Lower lobe of right lung (tissue), 2 donors: Measurements from ENCODE around the gene VWC2L. TPM values are rescaled to one million over a fixed set of nuclear protein-coding genes. Genes with fewer than 3 reads are reported as not detected.

Experiments
- ATAC-seq, 2 donors: fragments of 200-7000 bp; cut with Tn5 transposase; one replicate each; pipeline ENCODE4 v1.9.1; 2020 to 2022; ENCODE audit warnings: mild to moderate bottlenecking in 2 of 2, moderate library complexity in 2 of 2
- DNase-seq: peaks from one replicate; pipeline ENCODE4 v3.0.0-alpha.2; 2020
- H3K27ac ChIP-seq: fragments of 200-600 bp; one replicate; pipeline ENCODE4 v1.8.0; 2022
- H3K27me3 ChIP-seq: fragments of 200-600 bp; one replicate; pipeline ENCODE4 v1.8.0; 2022; ENCODE audit warnings: low read depth
- H3K36me3 ChIP-seq: fragments of 200-600 bp; one replicate; pipeline ENCODE4 v1.8.0; 2022; ENCODE audit warnings: mild to moderate bottlenecking
- H3K4me1 ChIP-seq: fragments of 200-600 bp; one replicate; pipeline ENCODE4 v1.8.0; 2022
- H3K4me3 ChIP-seq: fragments of 200-600 bp; one replicate; pipeline ENCODE4 v1.8.0; 2022; ENCODE audit warnings: mild to moderate bottlenecking
- H3K9me3 ChIP-seq: fragments of 200-600 bp; one replicate; pipeline ENCODE4 v1.8.0; 2022
- CTCF ChIP-seq: fragments of 200-600 bp; IDR thresholded peaks from one replicate; pipeline ENCODE4 v1.8.0; 2022; ENCODE audit warnings: antibody characterized with exemption, mild to moderate bottlenecking
- intact Hi-C: fragments of 100-400 bp; cut with DNase I; formaldehyde crosslinking; loops from one replicate; pipeline ENCODE4 v1.11.0; 2022
- total RNA-seq: library from RNA; stranded (reverse); fragmentation: NEBNext Ultra II Directional; extraction: Animal tissue kit (Norgen Biotek cat#: 25700); gene quantifications from one replicate; pipeline ENCODE4 v1.2.1, GENCODE V29; 2021
- donor health status: DM: no; HTN: yes; CAD: no; lungs with severe emphysema.

VWC2L gene
- total RNA-seq, 1 donor from 2014 or later, result not detected

GRCh38 chr2:214578442-214578841 lies 167.6 kb downstream of the VWC2L start:
- DNase-seq (no peak), ATAC-seq (no peak)
- no peaks in the 10 kb centered on the region for H3K27me3 ChIP-seq
- no peaks in the 10 kb centered on the region for H3K4me1 ChIP-seq
- no peaks in the 10 kb centered on the region for H3K9me3 ChIP-seq
- H3K27ac ChIP-seq, result no peak overlapping the region
- intact Hi-C loops, result no loop called here
- H3K4me3 ChIP-seq, result no peak overlapping the region
- no peak for TF ChIP-seq CTCF
- no peaks in the 10 kb centered on the region for H3K36me3 ChIP-seq

- H3K27ac ChIP-seq, result no peak overlapping the region
- TF ChIP-seq CTCF, result no peak
Observed at GRCh38 chr2:214579035-214579434, 168.2 kb downstream of the VWC2L start.

GRCh38 chr2:214587442-214587841 lies 176.6 kb downstream of the VWC2L start:
- intact Hi-C loops, result no loop called here
- no peaks in the 10 kb centered on the region for H3K27me3 ChIP-seq
- no peak overlapping the region for H3K27ac ChIP-seq
- no peaks in the 10 kb centered on the region for H3K4me1 ChIP-seq
- no peaks in the 10 kb centered on the region for H3K9me3 ChIP-seq
- no peak for DNase-seq
- TF ChIP-seq CTCF, result no peak
- H3K36me3 ChIP-seq, result no peaks in the 10 kb centered on the region
- no peak overlapping the region for H3K4me3 ChIP-seq
- no peak for ATAC-seq

More at GRCh38 chr2:214579035-214579434, 168.2 kb downstream of the VWC2L start:
- Histone ChIP-seq H3K27me3 (no peaks in the 10 kb centered on the region), H3K4me3 (no peak overlapping the region), H3K36me3 (no peaks in the 10 kb centered on the region), H3K4me1 (no peaks in the 10 kb centered on the region), H3K9me3 (no peaks in the 10 kb centered on the region)
- DNase-seq (no peak), ATAC-seq (no peak)
- intact Hi-C loops, result no loop called here

- no peak for DNase-seq
- Histone ChIP-seq H3K9me3 (no peaks in the 10 kb centered on the region), H3K4me3 (no peak overlapping the region), H3K36me3 (no peaks in the 10 kb centered on the region), H3K27ac (no peak overlapping the region), H3K27me3 (no peaks in the 10 kb centered on the region), H3K4me1 (no peaks in the 10 kb centered on the region)
- intact Hi-C loops, result no loop called here
- no peak for TF ChIP-seq CTCF
- no peak for ATAC-seq
Observed at GRCh38 chr2:214591366-214591765, 180.5 kb downstream of the VWC2L start.

- no peak overlapping the region for H3K4me3 ChIP-seq
- H3K9me3 ChIP-seq, result no peaks in the 10 kb centered on the region
- TF ChIP-seq CTCF, result no peak
- H3K27me3 ChIP-seq, result no peaks in the 10 kb centered on the region
- H3K36me3 ChIP-seq, result no peaks in the 10 kb centered on the region
- intact Hi-C loops, result no loop called here
- no peaks in the 10 kb centered on the region for H3K4me1 ChIP-seq
- DNase-seq (no peak), ATAC-seq (no peak)
- no peak overlapping the region for H3K27ac ChIP-seq
Observed at GRCh38 chr2:214592011-214592410, 181.2 kb downstream of the VWC2L start.

- ATAC-seq, result no peak
- intact Hi-C loops, result no loop called here
Observed at GRCh38 chr2:214593727-214594126, 182.9 kb downstream of the VWC2L start.

More at GRCh38 chr2:214593727-214594126, 182.9 kb downstream of the VWC2L start:
- TF ChIP-seq CTCF, result no peak
- DNase-seq, result no peak
- Histone ChIP-seq H3K36me3 (no peaks in the 10 kb centered on the region), H3K4me3 (no peak overlapping the region), H3K27ac (no peak overlapping the region), H3K9me3 (no peaks in the 10 kb centered on the region), H3K4me1 (no peaks in the 10 kb centered on the region), H3K27me3 (no peaks in the 10 kb centered on the region)
